GM18519 (cell line): ENCODE measurements around the gene ZNF580.

Source experiments
- ATAC-seq: cut with Tn5 transposase; IDR thresholded peaks from one replicate; pipeline ENCODE4 v1.9.1; 2021; ENCODE audit warnings: mild to moderate bottlenecking, moderate library complexity; ENCODE audit not compliant: unreplicated experiment, low FRiP score

Gene ZNF580

DNA sequence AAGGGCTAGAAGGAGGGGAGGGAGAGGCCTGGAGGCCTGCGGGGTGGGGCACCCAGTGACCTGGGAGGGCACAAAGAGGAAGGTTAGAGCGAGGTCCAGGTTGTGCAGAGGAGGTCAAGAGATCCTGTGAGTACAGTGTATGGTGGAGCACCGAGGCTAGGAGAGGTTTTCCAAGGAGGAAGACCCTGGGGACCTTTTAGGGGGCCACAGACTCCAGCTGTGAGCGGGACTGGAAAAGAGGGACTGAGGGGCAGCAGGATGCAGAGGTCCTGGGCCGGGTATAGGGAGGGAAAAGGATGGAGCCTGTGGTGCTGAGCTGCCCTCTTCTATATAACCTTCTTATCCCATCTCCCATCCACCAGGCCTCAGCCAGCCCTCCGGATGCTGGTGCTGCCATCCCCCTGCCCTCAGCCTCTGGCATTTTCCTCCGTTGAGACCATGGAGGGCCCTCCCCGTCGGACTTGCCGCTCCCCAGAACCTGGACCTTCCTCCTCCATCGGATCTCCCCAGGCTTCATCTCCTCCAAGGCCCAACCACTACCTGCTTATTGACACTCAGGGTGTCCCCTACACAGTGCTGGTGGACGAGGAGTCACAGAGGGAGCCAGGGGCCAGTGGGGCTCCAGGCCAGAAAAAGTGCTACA lies 3.5 kb downstream of the ZNF580 start:
- no peak for ATAC-seq

DNA sequence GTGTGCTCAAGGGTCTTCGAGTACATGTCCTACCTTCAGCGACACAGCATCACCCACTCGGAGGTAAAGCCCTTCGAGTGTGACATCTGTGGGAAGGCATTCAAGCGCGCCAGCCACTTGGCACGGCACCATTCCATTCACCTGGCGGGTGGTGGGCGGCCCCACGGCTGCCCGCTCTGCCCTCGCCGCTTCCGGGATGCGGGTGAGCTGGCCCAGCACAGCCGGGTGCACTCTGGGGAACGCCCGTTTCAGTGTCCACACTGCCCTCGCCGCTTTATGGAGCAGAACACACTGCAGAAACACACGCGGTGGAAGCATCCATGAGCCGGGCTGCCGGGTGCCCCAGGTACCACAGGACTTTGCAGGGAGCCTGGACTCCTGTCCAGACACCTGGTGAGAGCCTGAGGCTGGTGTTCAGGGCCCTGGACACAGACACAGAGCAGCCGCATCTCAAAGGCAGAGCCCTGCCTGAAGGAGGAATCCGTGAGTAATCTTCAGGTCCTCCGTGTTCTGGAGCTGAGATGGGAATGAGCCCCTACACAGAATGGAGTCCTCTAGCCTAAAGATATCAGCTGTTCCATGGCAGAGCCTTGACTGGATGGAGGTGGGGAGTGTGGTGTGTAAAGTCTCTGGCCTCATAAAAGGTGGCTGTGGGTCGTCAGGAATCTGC lies 4.2 kb downstream of the ZNF580 start:
- no peak for ATAC-seq

DNA sequence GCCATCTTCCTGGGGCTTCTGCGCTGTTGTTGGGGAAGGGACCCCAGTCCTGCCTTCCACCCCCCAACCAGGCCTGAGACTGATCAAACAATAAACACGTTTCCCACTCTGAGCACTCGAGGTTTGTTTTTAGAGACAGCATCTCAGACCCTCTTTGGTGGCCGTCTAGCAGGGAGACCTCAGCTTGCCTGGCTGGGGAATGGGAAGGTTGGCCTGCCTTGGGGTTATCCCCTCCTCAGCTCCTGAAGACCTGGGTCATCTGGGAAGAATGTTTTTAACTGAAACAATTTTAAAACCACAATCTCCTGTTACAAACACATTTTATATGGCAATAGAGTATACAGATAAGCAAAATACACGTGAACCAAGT lies 4.7 kb downstream of the ZNF580 start:
- ATAC-seq, result no peak

DNA sequence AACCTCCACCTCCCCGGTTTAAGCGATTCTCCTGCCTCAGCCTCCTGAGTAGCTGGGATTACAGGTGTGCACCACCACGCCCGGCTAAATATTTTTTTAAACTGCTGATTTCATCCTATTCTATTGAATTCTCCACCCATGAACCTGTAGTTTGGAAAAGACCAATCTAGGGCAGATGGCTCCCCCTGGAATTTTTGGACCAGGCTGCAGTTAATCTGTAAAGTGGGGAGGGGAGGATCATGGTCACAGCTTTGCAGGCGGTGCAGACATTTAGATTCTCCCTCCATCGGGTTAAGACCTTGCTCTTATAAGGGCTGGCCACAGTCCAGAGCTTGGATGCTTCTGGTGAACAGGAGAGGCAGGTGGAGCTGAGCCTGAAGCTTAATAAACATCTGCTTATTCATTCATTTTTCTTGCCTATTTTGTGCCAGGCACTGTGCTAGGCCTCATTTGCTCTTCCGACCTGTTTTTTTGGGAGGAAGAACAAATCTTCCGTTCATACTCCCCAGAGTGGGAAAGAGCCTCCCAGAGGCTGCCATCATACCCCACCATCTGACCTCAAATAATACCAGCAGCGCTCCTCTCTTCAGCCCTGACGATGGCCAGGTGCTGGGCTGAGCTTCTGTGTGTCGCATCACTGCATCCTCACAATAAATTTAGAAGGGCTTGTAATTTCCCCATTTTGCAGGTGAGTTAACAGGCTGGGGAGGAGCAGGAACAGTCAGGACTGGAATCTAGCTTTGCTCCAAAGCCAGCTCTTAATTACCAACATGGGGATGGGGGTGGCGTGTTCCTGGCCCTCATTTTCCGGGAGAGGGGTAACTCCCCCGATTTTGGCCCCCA lies 6.3 kb downstream of the ZNF580 start:
- no peak for ATAC-seq

DNA sequence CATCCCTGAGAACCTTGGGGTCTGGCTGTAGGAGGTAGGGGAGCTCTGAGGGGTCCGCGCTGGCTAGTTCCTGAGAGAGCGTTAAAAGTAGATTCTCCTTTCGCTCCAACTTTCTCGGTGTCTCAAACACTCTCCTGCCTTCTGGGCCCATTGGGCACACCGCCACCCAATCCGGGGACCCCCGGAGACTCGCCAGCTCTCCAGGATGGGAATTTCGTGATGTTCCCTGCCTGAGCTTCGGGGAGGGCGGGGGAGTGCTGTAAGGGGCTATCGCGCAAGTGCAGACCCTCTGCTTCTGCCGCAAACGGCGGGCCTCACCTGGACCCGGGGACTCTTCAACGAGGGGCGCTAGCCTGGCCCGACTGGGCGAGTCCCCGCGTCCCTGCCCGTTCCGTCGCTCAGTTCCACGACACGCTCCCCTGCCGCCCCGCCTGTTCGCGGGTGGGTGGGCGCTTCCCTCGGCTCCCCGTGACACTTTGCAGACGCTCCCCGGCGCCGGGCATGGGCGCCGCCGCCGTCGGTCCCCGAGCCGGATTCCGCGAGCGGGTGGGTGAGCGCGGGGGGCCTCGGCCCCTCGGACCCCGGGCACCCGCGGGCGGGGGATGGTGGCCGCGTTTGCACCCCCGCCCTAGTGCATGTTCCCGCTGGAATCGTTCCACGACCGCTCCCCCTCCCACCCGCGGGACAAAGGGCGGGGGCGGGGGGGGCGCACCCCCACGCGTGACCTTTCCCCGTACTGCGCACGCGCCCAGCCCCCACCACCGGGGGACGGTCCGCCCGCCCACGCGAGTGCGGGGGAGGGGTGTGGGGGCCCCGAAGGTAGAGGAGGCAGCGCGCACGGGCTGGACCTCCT lies 7.2 kb downstream of the ZNF580 start, which contains the start of gene CCDC106:
TSS of gene CCDC106 (plus strand) at position 481 of the 853 bp plus-strand sequence. CDS start 835 bp downstream, outside the sequence.
- ATAC-seq, result no peak

DNA sequence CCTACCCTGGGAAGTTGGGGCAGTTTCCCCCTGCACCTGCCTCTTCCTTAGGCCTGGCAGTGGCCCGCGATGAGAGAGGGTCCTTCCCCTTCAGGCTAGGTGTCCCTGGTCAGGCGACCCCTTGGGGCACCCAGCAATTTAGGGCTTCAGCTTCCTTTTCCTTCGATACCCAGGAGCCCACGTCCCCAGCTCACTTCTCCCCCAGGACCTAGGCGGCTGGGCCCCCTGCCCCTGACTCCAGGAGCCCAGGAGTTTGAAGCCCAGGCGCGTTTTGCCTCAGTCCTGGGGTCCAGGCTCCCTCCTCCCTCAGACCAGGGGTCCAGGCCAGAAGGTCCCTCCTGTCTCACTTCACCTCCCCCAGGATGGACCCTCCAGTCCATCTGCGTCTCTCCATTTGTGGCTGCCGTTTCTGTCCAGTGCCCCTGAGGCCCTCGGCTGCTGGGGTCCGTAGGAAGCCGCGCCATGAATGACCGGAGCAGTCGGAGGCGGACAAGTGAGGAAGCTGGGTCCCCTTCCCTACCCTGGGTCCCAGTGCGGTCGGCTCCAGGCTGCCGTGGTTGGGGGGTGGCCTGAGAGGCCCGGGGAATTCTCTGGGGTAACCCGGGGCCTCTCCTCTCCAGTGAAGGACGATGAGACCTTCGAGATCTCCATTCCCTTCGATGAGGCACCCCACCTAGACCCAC lies 7.9 kb downstream of the ZNF580 start:
- ATAC-seq, result no peak

DNA sequence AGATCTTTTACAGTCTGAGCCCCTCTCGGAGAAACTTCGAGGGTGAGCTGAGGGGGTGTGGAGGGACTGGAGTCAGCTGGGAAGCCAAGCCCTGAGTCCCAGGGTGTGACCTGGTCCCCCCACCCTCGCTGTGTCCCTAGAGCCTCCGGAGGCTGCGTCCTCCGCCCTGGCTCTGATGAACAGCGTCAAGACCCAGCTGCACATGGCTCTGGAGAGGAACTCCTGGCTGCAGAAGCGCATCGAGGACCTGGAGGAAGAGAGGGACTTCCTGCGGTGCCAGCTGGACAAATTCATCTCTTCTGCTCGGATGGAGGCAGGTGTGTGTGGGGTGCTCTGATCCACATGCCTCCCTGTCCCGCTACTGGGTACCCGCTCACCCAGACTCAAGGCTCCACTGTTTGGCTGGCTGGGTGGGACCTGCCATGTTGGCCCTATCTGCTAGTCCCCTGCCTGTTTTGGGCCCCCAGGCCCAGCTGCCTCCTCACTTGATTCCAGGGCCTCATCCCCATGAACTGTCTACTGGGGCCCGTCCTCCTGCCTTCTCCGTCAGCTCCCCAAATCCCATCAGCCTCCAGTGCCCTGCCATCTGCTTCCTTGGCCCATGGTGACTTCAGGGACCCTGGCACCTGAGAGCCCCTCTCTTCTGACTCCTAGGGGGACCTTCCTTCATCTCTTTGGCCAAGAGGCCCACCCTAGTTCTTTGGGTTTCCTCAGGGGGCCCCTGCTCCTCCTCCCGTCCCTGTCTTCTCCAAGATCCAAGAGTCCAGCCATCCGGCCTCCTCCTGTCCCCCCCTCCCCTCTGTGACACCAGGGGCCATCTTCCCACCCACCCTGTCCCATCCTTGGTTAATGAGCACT lies 8.7 kb downstream of the ZNF580 start:
- ATAC-seq, result no peak

DNA sequence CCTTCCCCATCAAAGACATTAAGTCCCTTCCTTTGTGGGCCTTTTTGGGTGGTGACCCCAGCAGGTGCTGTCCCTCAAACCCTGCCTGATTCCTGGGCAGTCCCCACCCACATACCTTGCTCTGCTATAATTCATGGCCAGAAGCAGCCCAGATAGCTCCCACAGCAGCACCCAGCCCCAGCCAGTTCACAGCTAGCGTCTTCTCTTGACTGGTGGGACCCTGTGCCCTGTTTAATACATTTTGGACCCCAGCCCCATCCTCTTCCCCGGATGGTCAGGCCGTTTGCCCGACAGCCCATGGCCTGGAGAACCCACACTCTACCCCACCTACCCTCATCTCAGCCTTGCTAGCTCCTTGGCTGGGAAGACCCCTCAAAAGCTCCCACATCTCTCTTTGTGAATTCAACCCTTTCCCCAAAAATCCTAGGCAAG lies 9.3 kb downstream of the ZNF580 start:
- no peak for ATAC-seq

DNA sequence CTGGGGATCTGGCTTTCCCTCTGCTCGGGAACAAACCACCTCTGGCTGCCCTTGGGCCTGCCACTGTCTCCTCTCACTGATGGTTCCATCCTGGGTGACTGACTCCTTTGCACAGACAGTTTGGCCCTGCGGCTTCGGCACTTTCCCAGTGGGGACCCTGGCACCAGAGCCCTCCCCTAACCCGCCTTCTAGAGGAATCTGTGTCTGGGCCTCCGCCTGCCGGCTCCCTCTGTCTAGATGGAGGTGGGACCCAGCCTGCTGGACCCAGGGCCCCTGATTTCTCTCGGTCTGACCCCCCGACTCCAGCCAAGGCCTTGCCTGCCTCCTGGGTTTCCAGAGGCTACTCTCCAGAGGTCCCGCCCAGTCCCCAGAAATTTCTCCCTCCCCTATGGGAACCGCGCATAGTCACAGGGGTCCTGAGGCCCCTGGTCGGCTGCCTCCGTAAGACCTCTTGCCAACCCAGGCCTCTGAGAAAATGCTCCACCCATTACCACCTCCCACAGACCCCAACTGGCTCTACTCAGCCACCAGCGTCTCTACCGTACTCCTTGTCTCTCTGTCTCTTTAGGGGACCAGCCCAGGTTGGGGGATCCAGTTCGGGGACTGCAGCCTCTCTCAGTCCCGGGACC lies 9.9 kb downstream of the ZNF580 start:
- ATAC-seq, result no peak

DNA sequence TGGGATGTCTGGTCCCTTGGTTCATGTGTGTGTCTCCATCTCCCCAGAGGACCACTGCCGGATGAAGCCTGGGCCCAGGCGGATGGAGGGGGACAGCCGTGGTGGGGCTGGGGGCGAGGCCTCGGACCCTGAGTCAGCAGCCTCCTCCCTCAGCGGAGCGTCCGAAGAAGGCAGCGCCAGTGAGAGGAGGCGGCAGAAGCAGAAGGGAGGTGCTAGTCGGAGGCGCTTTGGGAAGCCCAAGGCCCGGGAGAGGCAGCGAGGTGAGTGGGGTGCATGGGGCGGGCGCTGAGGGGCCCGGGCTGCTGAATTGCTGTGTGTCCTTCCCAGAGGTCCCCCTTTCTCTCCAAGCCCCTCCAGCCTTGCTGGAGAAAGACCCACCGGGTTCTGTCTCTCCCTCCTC lies 10.4 kb downstream of the ZNF580 start:
- no peak for ATAC-seq

DNA sequence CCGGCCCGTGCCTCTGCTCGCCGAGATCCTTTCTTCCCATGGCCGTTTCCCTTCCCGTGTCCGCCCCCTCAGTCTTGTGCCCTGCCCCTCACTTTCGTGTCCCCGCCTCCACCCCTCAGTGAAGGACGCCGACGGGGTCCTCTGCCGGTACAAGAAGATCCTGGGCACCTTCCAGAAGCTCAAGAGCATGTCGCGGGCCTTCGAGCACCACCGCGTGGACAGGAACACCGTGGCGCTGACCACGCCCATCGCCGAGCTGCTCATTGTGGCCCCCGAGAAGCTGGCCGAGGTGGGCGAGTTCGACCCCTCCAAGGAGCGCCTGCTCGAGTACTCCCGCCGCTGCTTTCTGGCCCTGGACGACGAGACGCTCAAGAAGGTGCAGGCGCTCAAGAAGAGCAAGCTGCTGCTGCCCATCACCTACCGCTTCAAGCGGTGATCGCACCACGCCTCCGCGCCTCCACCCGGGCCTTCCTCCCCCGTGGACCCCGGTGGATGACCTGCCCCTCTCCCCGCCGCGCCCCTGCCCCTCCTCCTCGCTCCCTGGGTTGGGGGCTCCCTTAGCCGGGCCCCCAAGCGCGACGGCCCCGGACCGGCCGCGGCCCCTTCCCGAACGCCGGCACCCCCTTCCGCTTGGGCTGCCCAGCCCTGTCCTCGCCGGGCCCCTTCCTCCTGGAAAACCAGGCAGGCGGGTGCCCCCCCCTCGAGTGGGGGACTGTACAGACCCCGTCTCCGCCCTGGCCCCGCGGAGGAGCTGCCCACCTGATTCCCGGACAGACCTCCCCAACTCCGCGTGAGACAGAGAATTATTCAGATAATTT lies 11.7 kb downstream of the ZNF580 start:
- ATAC-seq, result no peak

DNA sequence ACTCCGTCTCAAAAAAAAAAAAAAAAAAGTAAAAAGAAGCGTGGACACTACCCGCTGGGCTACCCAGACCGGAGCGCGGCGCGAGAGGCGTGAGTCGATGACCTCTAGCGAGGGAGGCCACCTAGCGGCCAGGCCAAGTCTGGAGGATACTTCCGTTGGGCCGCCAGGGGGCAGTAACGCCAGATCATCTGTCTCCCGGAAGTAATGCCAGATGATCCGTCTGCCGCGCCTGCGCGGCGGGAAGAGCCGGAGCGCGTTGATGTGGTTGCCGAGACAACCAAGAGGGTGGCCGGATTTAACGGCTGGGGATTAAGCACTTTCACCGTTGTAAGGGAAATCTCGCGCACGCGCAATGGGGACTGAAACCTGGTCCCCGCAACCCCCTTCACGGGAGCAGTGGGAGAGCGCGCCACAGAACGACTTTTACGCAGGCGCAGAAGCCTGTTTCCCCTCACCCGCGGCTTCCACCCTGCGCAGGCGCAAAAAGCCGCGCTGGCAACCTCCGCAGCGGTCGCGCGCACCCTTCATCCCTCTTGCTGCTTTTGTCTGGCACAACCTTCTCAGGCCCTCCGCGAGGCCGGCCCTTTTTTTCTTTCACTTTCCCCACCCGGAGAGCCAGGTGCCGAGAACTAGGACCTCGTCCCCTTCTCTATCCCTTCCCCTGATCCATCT lies 13.0 kb downstream of the ZNF580 start:
- ATAC-seq, result peak; percentile 32

DNA sequence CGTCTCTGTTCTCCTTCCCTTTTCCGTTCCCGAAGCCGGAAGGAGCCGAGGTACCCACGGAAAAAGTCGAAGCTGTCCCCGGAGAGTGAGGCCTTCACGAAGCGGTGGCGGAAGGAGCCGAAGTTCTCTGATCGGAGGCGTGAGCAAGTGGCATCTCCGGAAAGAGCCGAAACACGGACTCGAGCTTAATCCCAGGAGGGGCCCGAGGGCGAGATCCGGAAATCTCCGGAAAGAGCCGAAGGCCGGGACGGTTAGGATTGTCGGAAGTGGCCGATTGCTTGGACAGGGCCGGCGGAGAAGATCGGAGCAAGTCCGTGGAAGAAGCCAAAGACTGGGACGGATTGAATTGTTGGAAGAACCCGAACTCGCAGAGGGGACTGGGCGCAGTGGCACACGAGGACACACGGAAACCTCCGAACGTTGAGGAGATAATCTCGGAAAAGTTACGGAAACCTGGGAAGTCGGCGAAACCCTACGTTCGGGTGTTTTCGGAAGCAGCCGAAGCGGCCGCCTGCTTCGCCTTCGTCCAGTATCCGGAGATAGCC lies 13.6 kb downstream of the ZNF580 start:
- peak; percentile 43 for ATAC-seq

DNA sequence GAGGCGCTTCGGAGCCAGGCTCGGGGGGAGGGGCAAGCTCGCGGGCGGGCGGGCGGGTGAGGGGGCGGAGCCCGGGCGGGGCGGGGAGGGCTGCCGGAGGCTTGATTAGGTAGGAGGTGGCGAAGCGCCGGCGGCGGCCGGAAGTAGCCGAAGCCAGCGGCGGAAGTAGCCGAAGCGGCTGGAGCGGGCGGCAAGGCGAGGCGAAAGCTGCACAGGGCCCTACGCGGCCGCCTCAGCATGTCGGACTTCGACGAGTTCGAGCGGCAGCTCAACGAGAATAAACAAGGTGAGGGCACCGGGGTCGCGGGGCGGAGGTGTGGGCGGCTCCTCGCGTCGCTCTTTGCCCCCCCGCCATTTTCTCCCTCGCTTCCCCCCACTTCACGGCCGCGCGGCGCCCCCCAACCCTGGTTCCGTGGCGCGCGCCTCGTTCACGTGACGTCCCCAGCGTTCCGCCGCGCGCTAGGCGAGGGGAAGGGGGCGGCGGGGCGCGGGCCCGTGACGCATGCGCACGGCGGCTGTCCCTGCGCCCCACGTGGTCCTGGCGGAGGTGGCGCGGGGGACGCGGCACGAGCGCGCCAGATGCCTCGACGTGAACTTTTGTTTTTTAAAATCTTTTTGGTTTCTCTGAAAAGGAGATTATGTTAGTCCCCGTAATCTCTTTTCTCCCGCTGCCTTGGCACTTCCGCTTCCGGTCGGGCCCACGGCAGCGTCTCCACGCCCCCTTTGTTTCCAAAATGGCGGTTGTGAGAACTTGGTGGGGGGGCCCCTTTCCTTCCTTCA lies 14.3 kb downstream of the ZNF580 start, which contains the start of gene U2AF2:
TSS of gene U2AF2 (plus strand) at position 168 of the 780 bp plus-strand sequence. CDS start at position 238, 70 bp downstream.
- no peak for ATAC-seq

DNA sequence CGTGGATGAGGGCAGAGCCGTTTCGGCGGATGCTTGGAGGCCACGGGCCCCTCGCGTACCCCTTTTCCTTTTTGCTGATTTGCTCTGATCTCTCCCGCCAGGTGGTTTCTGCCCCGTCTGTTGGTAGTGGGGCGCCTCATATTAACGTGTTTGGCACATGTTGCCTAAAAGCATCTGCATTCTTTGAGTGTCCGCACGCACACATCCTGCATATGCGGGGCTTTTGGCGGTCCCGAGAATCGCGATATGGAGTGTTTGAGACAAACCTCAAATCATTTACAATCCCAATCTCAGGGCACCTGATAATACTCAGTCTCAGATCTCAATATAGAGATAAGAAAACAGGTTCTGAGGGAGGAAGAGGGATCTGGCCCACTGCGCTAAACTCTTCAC lies 14.8 kb downstream of the ZNF580 start:
- ATAC-seq, result no peak

DNA sequence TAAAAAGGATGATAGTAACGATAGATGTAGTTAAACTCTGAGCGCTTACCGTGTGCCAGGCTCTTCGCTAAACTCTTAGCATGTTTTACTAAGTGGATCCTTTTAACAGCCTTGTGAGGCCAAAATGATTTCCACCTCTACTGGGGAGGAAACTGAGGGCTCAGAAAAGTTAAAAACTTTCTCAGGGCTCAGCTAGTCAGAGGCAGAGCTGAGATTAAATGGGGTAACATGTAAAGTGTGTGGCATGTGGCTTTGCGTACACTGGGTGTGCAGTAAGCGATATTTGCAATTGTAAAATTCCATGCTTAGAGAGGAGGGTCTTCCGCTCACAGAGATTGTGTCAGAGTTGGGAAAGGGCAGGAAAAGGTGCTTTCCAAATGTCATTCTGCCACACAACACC lies 15.8 kb downstream of the ZNF580 start:
- no peak for ATAC-seq
